Prostate gland (tissue), 2 donors: ENCODE measurements around the gene KRT14.

Source experiments
- CTCF ChIP-seq, 4 experiments: fragments of 200-600 bp in 2 of 4; fragments of 450-650 bp in 2 of 4; sonication (generic) in 2 of 4; IDR thresholded peaks; 1 replicate in 3 of 4; 2 replicates in 1 of 4; pipeline ENCODE4 v1.5.1; 2016 to 2019; ENCODE audit warnings: antibody characterized with exemption in 4 of 4, mild to moderate bottlenecking in 2 of 4, moderate library complexity in 2 of 4
- POLR2A ChIP-seq: fragments of 450-650 bp; IDR thresholded peaks from one replicate; pipeline ENCODE4 v1.6.1; 2016; ENCODE audit warnings: antibody characterized with exemption, mild to moderate bottlenecking

GRCh38 chr17:41563607-41564170 is 23.0 kb downstream of the KRT14 start:
- TF ChIP-seq POLR2A (no peak), CTCF (IDR thresholded peaks at IDR 0.05) (no peak)
